Sigmoid colon (tissue), 4 donors: ENCODE measurements around the gene MTR.

Source experiments
- CTCF ChIP-seq, 4 experiments: fragments of 450-650 bp in 3 of 4; fragments of 200-600 bp in 1 of 4; IDR thresholded peaks; one replicate each; pipeline ENCODE4 v1.5.1; 2016 to 2019; ENCODE audit warnings: antibody characterized with exemption in 4 of 4, mild to moderate bottlenecking in 3 of 4, moderate library complexity in 2 of 4
- EP300 ChIP-seq, 4 donors: sonication (generic); formaldehyde crosslinking; IDR thresholded peaks; one replicate each; pipeline ENCODE4 v1.6.1; 2017; ENCODE audit warnings: antibody characterized with exemption in 4 of 4
- POLR2A ChIP-seq, 2 donors: fragments of 450-650 bp; IDR thresholded peaks; one replicate each; pipeline ENCODE4 v1.6.1; 2016; ENCODE audit warnings: antibody characterized with exemption in 2 of 2, mild to moderate bottlenecking in 2 of 2, moderate library complexity in 2 of 2

DNA sequence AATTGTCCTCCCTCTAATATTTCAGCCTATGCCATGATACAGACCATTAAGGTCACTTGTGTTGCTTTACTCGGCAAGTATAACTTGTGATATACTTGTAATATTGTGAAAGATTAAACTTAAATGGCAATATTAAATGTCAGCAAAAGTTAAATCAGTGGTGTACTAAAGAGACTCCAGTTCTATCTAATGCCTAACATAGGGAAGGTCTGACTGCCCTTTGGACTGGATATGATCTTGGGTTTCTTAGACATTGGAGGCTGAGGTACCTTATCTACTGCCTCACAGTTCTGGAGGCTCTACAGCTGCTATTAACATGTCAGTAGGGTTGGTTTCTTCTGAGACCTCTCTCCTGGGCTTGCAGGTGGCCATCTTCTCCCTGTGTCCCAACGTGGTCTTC, 119.3 kb downstream of the MTR start:
- TF ChIP-seq CTCF (IDR thresholded peaks at IDR 0.05) = no peak
- TF ChIP-seq EP300 (IDR thresholded peaks at IDR 0.05) = no peak
- no peak for TF ChIP-seq POLR2A (IDR thresholded peaks at IDR 0.05)
